Body of pancreas (tissue), 4 donors: Measurements from ENCODE around the gene WWOX.

Experiments used
- CTCF ChIP-seq, 7 experiments: fragments of 450-650 bp in 4 of 7; fragments of 200-600 bp in 3 of 7; sonication (generic) in 3 of 7; IDR thresholded peaks; one replicate each; pipeline ENCODE4 v1.5.1; 2016 to 2019; ENCODE audit warnings: antibody characterized with exemption in 7 of 7
- POLR2A ChIP-seq, 3 donors: fragments of 450-650 bp; IDR thresholded peaks; one replicate each; pipeline ENCODE4 v1.6.1; 2016; ENCODE audit warnings: antibody characterized with exemption in 3 of 3, mild to moderate bottlenecking in 2 of 3

DNA sequence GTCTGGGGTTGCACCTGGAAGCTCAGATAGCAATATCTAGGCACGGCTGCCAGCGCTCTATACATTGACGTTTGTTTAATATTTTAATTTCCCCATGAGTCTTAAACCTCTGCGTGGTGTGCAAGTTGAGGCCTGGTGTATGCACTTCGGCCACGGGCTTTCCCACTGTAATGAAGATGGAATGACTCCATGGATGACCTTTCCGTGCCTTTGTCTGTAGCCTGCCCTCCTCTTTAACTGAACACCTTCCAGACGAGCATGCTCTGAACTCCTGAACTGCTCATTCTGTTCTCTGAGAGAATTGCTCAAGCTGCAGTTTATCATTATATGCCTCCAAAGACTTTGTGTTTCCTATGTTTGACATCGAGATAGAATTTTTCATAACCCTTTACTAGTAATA lies 438.8 kb downstream of the WWOX start:
- TF ChIP-seq CTCF (IDR thresholded peaks at IDR 0.05) = no peak
- no peak for TF ChIP-seq POLR2A (IDR thresholded peaks at IDR 0.05)
